HFF-Myc (cell line): Measurements from ENCODE around the gene LDLRAD3.
A peak's percentile ranks its signal among the peaks of the same experiment; 100 is the strongest.

Source experiments
- DNase-seq: peaks from one replicate; pipeline ENCODE4 v3.0.0-alpha.2; 2011; ENCODE audit warnings: low read depth; ENCODE audit errors: extremely low read depth
- H3K4me3 ChIP-seq: replicated peaks from 2 replicates; pipeline ENCODE4 v1.5.1; 2011; ENCODE audit warnings: low read depth, mild to moderate bottlenecking, control low read depth, low read length
- CTCF ChIP-seq: IDR thresholded peaks from 2 replicates; pipeline ENCODE4 v1.5.1; 2012; ENCODE audit warnings: mild to moderate bottlenecking, low read depth, low read length, control low read depth; ENCODE audit errors: missing control alignments

The LDLRAD3 gene

DNA sequence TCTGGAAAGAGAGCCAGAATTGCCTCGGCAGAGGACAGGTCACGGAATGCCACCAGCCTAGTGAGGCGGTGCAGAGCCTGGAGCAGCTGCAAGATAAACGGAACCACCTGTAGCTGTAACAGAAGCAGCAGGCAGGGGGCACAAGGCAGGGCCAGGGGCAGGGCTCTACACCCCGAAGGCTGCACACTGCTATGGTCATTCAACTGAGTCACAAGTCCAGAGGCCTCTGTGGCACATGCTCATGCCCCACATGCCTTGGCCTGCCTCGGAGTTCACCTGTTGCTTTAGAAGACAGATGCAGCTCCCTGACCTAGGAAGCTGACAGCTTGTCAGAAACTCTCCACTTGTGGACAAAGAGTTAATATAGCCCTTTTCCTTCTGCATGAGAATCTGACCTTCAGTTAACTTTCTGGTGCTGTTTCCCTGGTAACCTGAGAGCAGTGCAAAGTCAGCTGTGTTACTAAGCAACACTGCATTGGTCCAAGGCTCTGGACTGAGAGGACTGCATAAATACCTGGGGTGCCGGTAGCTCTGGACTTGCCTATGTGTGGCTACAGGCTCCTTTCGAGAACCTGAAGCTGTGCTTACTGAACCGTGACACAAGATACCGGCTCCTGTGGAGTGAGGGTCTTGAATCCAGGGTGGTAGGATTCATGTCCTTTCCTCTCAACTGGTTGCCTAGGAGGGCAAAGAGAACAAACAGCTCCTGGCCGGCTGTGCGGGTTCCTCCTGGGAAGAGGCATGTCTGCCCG is 334.8 kb downstream of the LDLRAD3 start:
- TF ChIP-seq CTCF = peak; percentile 19
- DNase-seq = no peak
- H3K4me3 ChIP-seq = no peak overlapping the region

DNA sequence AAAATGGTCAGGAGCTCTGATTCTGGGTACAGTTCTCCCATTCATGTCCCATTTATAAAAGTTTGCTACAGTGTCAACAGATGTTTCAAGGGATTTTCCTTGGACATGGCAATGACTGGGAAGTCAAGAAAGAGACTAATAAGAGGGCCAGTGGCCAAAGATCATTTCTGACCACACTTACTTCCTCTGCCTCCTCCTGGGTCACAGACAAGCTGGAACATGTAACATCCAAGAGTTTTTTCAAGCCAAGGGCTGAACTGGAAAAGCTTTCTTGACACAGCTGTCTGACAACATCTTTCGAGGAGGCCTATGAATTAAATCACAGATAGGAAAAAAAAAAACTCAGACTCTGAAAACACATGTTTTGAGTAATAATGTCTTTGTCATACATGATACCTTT is 336.7 kb downstream of the LDLRAD3 start:
- H3K4me3 ChIP-seq = no peak overlapping the region
- no peak for DNase-seq
- no peak for TF ChIP-seq CTCF
